ENCODE measurements around the gene LAMB4.

- TF ChIP-seq POLR2A (IDR thresholded peaks at IDR 0.05; ENCODE audit: low read length) (no peak), EP300 (IDR thresholded peaks at IDR 0.05) (no peak), E2F6 (IDR thresholded peaks at IDR 0.05; ENCODE audit: borderline replicate concordance, low read depth) (no peak), CTCF (IDR thresholded peaks at IDR 0.05) (no peak), BHLHE40 (IDR thresholded peaks at IDR 0.05; ENCODE audit: low read depth, low read length) (no peak)
Measured at GRCh38 chr7:108129018-108129965, 869 bp downstream of the LAMB4 start.

Data from A549 (cell line).